ENCODE data around the gene CEACAM4.
"Not testable (repeated sequence)": the region's sequence is repeated elsewhere in the genome, so short reads cannot be mapped to it uniquely, and the experiment has no call there.

The CEACAM4 gene

DNA sequence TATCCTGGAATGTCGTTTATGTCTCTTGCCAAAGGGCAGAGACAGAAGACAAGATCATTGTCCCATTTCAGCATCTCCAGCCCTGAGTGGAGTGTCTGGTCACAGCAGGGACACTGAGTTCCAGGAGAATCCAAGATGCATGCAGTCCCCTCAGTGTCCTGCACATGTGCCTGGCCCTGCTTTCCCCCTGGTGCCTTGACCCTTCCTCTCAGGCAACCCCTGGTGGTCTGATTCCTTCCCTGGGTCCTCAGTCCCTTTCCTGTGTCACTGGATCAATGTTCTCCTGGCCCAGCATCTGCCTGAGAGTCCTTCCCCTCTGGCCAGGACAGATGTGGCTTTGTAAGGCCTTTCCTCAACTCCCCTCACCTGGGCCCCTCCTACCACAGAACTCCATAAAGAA, 41.9 kb downstream of the CEACAM4 start:
- no peak for DNase-seq (ENCODE audit: low read depth)

DNA sequence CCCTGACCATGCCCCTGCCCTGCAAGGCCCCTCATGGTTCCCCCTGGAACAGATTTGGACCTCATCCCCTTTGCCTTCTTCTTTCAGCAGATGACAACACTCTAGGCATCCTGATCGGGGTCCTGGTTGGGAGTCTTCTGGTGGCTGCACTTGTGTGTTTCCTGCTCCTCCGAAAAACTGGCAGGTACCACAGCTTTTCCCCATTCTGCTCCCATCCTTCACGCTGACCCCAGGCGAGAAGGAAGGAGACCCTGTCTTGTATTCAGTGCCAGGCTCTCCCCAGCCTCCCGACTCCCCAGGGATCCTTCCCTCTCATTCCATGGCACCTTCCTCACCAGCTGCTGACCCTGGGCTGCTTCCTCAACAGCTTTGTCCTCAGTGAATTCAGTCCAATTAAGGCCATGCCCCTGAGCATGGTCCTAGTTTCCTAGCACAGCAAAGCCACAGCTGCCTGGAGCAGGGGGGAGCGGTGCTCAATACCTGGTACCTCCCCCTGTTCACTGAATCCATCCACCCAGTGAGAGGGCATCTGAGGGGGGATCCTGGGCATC, 42.5 kb downstream of the CEACAM4 start:
- no peak for DNase-seq (ENCODE audit: low read depth)

DNA sequence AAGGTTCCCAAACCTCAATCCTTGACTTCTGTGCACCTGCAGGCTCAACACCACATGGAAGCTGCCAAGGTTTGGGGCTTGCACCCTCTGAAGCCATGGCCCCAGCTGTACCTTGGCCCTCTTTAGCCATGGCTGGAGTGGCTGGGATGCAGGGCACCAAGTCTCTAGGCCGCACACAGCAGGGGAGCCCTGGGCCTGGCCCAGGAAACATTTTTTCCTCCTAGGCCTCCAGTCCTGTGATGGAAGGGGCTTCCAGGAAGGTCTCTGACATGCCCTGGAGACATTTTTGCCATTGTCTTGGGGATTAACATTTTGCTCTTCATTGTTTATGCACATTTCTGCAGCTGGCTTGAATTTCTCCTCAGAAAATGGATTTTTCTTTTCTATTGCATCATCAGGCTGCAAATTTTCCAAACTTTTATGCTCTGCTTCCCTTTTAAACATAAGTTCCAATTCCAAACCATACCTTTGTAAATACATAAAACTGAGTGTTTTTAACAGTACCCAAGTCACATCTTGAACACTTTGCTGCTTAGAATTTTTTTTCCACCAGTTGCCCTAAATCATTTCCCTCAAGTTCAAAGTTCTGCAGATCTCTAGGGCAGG, 44.2 kb downstream of the CEACAM4 start:
- not testable (repeated sequence) for DNase-seq (ENCODE audit: low read depth)

DNA sequence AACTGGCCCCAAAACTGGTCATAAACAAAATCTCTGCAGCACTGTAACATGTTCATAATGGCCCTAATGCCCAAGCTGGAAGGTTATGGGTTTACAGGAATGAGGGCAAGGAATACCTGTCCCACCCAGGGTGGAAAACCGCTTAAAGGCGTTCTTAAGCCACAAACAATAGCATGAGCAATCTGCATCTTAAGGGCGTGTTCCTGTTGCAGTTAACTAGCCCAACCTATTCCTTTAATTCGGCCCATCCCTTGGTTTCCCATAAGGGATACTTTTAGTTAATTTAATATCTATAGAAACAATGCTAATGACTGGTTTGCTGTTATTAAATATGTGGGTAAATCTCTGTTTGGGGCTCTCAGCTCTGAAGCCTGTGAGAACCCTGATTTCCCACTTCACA, 45.8 kb downstream of the CEACAM4 start:
- not testable (repeated sequence) for DNase-seq (ENCODE audit: low read depth)

DNA sequence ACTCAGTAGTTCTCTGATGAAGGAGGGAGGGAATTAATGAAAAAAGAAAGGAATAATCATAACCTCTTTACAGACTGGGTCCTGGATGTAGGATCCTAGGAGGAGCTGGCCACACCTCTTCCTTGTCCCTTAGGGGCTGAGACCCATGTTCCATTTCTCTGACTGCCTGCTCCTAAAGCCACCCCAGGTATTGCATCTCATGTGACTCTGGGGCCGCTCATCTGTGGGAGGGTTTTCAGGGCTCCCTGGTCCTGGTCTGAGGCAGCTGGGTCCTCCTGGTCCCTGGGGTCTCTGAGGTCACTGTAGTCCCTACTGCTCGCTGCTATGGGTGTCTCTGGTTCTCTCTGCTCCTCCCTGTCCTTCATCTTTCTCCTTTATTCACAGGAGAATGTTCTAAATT, 48.0 kb downstream of the CEACAM4 start:
- DNase-seq (ENCODE audit: low read depth): no peak

DNA sequence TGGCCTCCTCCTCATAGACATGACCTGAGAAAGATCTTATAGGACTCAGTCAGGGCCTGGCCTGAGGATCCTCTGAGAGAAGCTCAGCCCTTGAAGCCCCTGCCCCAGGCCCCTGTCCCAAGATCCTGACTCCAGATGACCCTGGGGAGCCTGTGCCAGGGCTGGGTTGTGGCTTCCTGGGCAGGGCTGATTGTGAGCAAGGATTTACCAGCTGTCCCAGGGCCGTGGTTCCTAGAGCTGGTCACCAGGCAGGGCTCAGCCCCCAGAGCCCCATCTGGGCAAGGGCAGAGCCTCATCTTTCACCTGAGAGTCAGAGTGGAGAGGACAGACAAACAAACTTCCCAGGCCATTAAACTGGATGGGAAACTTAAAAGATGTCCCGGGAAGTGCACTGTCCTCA, 49.0 kb downstream of the CEACAM4 start:
- no peak for DNase-seq (ENCODE audit: low read depth)

DNA sequence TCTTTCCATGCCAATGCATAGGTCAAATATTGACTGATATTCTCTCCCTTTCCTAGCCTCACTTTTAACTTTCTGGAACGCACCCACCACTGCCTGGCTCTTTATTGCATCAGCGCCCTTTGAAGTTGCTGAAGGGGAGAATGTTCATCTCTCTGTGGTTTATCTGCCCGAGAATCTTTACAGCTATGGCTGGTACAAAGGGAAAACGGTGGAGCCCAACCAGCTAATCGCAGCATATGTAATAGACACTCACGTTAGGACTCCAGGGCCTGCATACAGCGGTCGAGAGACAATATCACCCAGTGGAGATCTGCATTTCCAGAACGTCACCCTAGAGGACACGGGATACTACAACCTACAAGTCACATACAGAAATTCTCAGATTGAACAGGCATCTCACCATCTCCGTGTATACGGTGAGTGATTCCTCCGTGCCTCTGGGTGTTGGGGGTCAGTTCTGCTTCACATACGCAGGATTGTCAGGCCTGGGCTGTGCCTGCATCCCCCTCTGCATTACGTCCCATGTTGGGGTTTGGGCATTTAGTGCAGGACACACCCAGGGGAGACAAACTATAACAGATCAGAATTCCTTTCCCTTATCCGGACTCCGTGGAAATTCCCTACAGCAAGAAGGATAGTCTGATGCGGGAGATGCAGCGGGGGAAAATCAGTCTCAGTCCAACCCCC, 49.6 kb downstream of the CEACAM4 start:
- DNase-seq (ENCODE audit: low read depth): no peak

DNA sequence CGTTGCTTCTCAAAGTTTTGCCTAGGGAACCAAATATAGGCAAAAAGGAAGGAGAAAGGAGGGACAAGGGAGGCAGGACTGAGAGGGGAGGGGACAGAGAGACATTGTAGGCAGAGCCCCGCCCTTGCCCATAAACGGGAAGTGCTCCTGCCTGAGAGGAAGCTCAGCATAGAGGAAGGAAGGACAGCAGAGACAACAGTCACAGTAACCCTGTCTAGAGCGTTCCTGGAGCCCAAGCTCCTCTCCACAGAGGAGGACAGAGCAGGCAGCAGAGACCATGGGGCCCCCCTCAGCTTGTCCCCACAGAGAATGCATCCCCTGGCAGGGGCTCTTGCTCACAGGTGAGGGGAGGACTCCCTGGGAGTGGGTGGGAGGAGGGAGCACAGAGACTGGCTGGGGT, 50.9 kb downstream of the CEACAM4 start, which contains the start of gene CEACAM21:
CEACAM21 (plus strand) TSS at position 169 of the 400 bp plus-strand sequence; CDS start at position 278, 109 bp downstream.
- no peak for DNase-seq (ENCODE audit: low read depth)

DNA sequence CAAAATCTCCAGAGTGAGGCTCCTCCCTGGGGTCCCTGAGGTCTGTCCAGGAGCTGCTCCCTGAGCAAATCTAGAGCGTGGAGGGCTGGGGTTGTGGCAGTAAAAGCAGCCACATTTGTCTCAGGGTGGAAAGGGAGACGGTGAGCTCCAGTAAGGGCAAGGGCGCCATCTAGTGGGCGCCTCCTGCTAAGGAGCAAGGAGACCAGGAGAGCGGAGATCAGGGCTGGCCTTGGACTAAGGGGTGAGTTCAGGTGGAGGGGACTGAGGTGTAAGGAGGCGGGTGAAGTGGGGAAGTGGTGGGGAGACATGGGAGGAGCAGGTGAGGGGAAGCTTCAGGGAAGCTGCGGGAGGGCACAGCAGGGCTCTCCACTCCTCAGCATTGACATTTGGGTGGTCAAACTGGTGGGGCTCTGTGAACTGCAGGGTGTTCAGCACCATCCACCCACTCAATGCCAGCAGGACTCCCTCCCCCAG, 56.2 kb downstream of the CEACAM4 start:
- DNase-seq (ENCODE audit: low read depth): peak; percentile 81

DNA sequence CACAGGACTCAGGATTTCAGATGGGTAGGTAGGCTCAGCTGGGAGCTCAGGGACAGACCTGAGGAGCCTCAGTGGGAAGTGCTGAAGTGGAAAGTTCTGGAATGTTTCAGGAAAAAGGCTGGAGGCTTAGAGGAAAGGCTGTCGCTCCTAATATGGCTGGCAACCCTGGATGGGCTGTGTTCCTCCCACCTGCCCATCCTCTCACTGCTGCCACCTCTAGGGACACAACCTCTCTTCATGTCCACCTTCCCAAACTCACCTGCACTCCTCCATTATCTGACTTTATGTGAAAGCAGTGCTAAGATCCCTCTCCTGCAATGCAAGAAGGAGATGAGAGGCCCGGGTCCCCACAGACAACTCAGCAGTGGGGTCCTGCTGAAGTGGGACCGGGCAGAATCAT, 56.7 kb downstream of the CEACAM4 start:
- no peak for DNase-seq (ENCODE audit: low read depth)

DNA sequence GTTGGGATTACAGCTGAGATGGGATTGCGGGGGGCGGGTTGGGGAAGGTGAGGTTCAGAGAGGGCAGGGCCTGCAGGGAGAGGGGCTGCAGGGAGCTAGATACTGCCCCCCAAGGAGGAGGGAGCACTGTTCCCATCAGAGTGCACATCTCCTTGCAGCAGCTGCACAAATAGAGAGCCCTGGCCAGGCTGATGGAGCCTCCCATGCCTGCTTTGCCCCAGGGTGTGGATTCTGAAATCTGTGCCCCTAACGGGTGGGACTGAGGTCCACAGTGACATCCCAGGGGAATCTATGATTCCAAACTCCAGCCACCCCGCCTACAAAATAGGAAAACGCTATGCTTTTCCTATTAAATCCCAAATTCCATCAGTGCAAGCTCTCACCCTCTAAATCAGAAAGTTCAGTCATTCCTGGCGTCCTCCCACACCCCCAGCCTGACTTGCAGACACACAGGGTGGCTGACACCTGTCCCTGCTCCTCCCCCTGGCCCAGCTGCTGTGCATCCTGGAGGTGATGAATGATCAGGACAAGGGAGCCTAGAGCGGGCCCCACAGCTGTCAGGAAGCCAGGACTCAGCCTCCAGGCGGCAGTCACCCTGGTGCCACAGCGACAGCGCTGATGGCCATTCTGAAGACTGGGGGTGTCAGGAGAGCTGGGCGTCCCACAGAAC, 57.3 kb downstream of the CEACAM4 start:
- no peak for DNase-seq (ENCODE audit: low read depth)
